ENCODE measurements around the gene TBC1D5. TPM values are rescaled to one million over a fixed set of nuclear protein-coding genes. Genes with fewer than 3 reads are reported as not detected.

Gene TBC1D5
- total RNA-seq, 1 experiment from 2014 or later, result 38.3 TPM

DNA sequence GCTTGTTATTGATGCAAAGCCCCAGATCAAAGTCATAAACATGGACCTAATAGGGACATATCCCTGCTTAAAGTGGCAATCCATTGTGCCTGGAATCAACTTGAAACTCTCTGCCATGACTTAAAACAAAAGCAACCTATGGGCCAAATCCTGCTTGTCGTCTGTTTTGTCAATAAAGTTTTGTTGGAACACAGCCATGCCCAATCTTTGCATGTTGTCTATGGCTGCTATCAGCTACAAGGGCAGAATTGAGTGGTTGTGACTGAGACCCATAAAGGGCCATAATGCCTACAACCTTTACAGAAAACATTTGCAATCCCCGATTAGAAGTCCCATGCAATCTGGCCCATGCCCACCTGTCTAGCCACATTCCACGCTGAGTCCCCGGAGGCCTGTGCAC lies 622.3 kb downstream of the TBC1D5 start:
- H3K9me3 Mint-ChIP-seq (ENCODE audit: low read depth, unreplicated experiment), result no peaks in the 10 kb centered on the region
- CTCF ChIA-PET, result no interaction called here
- TF ChIP-seq, protein P1, sequence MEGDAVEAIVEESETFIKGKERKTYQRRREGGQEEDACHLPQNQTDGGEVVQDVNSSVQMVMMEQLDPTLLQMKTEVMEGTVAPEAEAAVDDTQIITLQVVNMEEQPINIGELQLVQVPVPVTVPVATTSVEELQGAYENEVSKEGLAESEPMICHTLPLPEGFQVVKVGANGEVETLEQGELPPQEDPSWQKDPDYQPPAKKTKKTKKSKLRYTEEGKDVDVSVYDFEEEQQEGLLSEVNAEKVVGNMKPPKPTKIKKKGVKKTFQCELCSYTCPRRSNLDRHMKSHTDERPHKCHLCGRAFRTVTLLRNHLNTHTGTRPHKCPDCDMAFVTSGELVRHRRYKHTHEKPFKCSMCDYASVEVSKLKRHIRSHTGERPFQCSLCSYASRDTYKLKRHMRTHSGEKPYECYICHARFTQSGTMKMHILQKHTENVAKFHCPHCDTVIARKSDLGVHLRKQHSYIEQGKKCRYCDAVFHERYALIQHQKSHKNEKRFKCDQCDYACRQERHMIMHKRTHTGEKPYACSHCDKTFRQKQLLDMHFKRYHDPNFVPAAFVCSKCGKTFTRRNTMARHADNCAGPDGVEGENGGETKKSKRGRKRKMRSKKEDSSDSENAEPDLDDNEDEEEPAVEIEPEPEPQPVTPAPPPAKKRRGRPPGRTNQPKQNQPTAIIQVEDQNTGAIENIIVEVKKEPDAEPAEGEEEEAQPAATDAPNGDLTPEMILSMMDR (IDR thresholded peaks at IDR 0.05; ENCODE audit: unreplicated experiment), result no peak
- H3K4me1 Mint-ChIP-seq (ENCODE audit: low read depth, unreplicated experiment), result no peaks in the 10 kb centered on the region
- intact Hi-C loops (cut with micrococcal nuclease; ENCODE audit: unreplicated experiment), result no loop called here
- DNase-seq, result no peak
- no peak overlapping the region for H3K4me3 Mint-ChIP-seq (ENCODE audit: low read depth, unreplicated experiment)
- no peak overlapping the region for H3K27ac Mint-ChIP-seq (ENCODE audit: unreplicated experiment)
- H3K36me3 Mint-ChIP-seq (ENCODE audit: insufficient read depth, unreplicated experiment), result no peaks in the 10 kb centered on the region
- no TSS peak for BruUV-seq (replicated peaks)
- no peaks in the 10 kb centered on the region for H3K27me3 Mint-ChIP-seq (ENCODE audit: unreplicated experiment)

DNA sequence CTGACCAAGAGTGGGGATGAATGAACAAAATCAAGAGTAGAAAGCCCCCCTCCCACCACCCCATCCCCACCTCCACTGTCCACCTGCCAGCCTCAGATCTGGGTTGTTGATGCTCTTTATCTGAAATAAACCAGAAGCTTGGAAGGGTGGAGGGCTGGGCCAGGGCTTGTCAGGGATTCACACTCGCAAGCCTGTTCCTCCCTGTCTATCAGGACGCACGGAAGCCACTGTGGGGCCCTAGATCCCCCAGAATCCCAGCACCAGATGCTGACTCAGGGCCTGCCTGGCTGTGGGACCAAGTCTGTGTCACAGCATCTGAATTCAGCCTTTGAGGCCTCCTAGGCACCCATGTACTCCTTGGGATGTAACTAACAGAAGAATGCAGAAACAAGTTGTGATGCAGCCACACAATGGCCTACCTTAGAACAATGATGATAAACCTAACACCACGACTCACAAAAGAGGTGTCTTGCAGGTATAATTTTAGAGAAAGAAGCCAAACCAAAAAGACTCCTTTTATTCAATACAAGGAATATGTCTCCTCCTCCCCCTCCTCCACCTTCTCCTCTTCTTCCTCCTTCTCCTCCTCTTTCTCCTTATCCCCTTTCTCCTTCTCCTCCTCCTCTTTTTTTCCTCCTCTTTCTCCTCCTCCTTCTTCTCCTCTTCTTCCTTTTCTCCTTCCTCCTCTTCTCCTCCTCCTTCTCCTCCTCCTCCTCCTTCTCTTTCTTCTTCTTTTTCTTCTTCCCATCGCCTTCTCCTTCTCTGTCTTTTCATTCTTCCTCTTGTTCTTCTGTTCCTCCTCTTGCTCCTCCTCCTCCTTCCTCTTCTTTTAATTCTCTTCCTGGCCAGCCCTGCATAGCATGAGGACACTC lies 623.0 kb downstream of the TBC1D5 start:
- no peaks in the 10 kb centered on the region for H3K9me3 Mint-ChIP-seq (ENCODE audit: low read depth, unreplicated experiment)

DNA sequence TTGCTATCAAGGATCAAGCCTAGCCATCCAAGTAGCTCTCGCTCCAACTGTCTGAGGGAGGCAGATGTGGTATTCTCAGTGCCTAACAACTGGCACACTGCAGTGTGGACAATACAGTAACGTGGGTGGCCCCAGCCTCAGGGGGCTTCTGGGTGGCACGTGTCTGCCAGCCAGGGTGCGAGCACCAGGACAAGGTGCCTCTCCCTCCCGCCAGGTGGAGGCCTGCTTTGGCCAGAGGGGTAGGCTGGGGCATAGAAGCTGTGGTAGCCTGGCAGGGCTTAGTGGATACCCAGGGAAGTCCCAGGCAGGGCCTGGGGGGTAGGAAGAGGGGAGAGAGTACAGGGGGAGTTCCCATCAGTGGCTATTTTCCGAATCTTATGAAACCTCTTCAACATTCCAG lies 623.7 kb downstream of the TBC1D5 start:
- H3K36me3 Mint-ChIP-seq (ENCODE audit: insufficient read depth, unreplicated experiment), result no peaks in the 10 kb centered on the region
- CTCF ChIA-PET, result no interaction called here
- intact Hi-C loops (cut with micrococcal nuclease; ENCODE audit: unreplicated experiment), result no loop called here
- no TSS peak for BruUV-seq (replicated peaks)
- no peaks in the 10 kb centered on the region for H3K4me1 Mint-ChIP-seq (ENCODE audit: low read depth, unreplicated experiment)
- no peak overlapping the region for H3K4me3 Mint-ChIP-seq (ENCODE audit: low read depth, unreplicated experiment)
- TF ChIP-seq, protein P1 (IDR thresholded peaks at IDR 0.05; ENCODE audit: unreplicated experiment), result no peak
- no peak overlapping the region for H3K27ac Mint-ChIP-seq (ENCODE audit: unreplicated experiment)
- no peaks in the 10 kb centered on the region for H3K27me3 Mint-ChIP-seq (ENCODE audit: unreplicated experiment)
- H3K9me3 Mint-ChIP-seq (ENCODE audit: low read depth, unreplicated experiment), result no peaks in the 10 kb centered on the region
- no peak for DNase-seq

More for the DNA sequence above, 623.0 kb downstream of the TBC1D5 start:
- intact Hi-C loops (cut with micrococcal nuclease; ENCODE audit: unreplicated experiment), result no loop called here
- Mint-ChIP-seq H3K27ac (ENCODE audit: unreplicated experiment) (no peak overlapping the region), H3K4me3 (ENCODE audit: low read depth, unreplicated experiment) (no peak overlapping the region), H3K4me1 (ENCODE audit: low read depth, unreplicated experiment) (no peaks in the 10 kb centered on the region), H3K36me3 (ENCODE audit: insufficient read depth, unreplicated experiment) (no peaks in the 10 kb centered on the region), H3K27me3 (ENCODE audit: unreplicated experiment) (no peaks in the 10 kb centered on the region)
- no TSS peak for BruUV-seq (replicated peaks)
- DNase-seq, result no peak
- TF ChIP-seq, protein P1 (IDR thresholded peaks at IDR 0.05; ENCODE audit: unreplicated experiment), result no peak
- CTCF ChIA-PET, result no interaction called here

DNA sequence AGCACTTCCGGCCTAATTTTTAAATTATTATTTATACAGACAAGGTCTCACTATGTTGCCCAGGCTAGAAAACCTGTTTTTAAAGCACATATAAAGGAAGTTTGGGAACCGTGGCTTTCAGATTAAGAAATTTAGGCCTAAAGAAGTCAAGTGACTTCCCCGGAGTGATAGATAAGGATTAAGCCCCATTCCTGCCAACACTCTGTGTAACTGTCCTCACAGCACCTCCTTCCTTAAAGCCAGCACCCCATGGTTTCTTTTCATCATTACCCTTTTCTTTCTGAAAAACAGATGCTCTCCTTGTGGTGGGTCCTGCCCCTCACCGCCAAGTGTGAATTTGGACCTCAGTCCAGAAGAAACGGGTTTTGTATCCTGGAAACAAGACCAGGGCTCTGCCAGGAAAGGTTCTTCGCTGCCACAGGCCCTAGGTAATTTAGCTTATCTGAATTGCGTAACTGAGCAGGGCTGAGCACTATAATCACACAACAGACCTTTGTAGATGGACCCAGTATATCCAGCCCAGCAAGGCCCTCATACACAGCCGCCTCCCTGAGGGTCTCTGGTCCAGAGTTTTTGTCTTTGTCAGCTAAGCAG lies 626.3 kb downstream of the TBC1D5 start:
- no peaks in the 10 kb centered on the region for H3K36me3 Mint-ChIP-seq (ENCODE audit: insufficient read depth, unreplicated experiment)
- no peaks in the 10 kb centered on the region for H3K27me3 Mint-ChIP-seq (ENCODE audit: unreplicated experiment)
- H3K27ac Mint-ChIP-seq (ENCODE audit: unreplicated experiment), result no peak overlapping the region
- TF ChIP-seq, protein P1 (IDR thresholded peaks at IDR 0.05; ENCODE audit: unreplicated experiment), result no peak
- intact Hi-C loops (cut with micrococcal nuclease; ENCODE audit: unreplicated experiment), result no loop called here
- no peak for DNase-seq
- no TSS peak for BruUV-seq (replicated peaks)
- no peak overlapping the region for H3K4me3 Mint-ChIP-seq (ENCODE audit: low read depth, unreplicated experiment)
- CTCF ChIA-PET, result no interaction called here
- no peaks in the 10 kb centered on the region for H3K4me1 Mint-ChIP-seq (ENCODE audit: low read depth, unreplicated experiment)
- H3K9me3 Mint-ChIP-seq (ENCODE audit: low read depth, unreplicated experiment), result no peaks in the 10 kb centered on the region

Data from Calu3 (cell line).